Measurements from ENCODE around the gene CSNK2B. TPM values are rescaled to one million over a fixed set of nuclear protein-coding genes. Genes with fewer than 3 reads are reported as not detected.
"Not testable (repeated sequence)": the region's sequence is repeated elsewhere in the genome, so short reads cannot be mapped to it uniquely, and the experiment has no call there.

CSNK2B gene
- total RNA-seq, 1 donor from 2014 or later, result 36.6 TPM

GRCh38 chr6:31687860-31688693, 22.2 kb downstream of the CSNK2B start:
- DNase-seq (ENCODE audit: low spot score), result no peak

DNA sequence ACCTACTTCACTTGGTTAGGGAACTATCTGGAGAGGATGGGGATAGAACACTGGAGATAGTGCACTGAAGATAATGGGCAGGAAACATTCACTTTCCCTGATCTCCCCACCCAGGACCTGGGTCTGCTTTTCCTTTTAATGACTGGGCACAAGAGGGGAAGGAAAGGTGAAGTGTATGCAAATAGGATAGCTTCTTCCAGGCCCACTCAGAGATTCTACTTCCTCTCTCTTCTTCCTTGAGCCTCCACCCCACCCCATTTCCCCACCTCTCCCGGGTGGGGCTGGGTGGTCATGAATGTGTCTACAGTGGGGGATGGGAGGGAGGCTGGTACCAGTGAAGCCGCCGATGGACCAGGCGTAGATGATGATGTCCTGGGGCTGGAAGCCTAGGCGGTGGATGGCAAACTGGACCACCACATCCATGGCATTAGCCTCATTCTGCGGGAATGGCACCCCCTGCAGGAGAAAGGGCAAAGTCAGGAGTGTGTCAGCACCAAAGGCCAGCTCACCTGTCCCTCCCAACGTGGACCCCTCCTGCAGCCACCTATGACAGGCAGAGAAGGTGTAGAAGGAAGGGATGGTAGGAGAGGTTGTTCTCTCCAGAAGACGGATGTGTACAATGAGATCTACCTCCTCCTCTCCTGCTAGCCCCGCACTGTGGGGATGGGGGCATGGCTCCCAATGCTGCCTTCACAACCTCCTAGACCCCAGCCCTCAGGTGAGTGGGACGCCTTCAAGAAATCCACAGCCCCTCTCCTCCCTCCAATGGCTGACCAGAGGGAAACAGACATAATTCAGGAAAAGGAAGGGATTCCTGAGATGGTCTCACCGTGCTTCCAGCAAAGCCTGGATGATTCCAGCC, 23.6 kb downstream of the CSNK2B start:
- DNase-seq (ENCODE audit: low spot score), result no peak

DNA sequence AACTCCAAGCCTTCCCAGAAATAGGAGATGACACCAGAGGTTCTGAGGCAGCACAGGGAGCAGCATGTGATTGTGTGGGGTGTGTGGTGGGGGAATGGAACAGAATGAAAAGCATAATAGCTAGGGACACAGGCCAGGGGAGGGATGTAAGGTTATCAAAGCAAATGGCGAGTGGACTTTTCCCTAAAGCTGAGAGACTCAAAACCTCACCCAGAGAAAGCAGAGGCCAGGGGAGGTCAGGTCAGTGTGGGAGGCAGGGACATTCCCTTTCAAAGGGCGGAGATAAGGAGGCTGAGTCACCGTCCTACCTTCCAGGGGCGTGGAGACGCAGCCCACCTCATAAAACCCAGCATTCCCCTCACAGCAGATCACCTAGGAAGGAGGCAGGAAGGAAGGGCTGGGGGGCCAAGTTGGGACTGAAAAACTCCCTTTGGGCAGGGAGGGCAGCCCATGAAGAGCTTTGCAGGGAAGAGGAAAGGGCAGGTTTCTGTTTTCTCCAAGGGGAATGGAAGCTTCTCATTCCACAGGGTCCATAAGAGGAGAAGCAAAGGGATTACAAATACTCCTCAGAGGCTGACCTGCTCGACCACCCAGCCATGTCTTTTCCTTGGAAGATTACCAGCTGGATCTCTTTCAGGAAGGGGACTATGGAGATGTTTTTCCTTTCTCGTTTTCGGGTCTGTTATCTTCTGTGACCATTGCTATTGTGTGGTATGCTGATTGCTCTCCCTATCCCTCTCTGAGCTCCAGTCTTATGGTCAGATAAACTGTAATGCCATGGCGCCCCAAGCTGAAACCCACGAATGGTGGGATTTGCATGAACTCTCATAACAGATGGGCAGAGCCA, 24.6 kb downstream of the CSNK2B start:
- no peak for DNase-seq (ENCODE audit: low spot score)

DNA sequence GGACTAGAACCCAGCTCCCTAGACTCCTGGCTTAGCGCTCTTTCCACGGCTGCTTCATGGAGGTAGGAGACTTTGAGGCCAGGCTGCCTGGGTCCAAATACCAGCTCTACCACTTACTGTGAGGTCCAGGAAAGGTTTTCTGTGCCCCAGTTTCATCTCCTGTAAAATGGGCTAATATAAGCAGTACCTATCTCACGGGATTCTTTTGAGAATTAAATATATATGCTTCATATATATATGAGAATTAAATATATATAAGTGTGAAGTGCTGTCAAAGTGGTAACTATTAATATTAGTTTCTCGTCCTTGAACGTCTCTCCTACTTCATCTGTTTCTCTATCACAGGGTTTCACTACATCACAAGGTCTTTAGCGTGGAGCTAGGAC, 25.2 kb downstream of the CSNK2B start:
- DNase-seq (ENCODE audit: low spot score), result no peak

DNA sequence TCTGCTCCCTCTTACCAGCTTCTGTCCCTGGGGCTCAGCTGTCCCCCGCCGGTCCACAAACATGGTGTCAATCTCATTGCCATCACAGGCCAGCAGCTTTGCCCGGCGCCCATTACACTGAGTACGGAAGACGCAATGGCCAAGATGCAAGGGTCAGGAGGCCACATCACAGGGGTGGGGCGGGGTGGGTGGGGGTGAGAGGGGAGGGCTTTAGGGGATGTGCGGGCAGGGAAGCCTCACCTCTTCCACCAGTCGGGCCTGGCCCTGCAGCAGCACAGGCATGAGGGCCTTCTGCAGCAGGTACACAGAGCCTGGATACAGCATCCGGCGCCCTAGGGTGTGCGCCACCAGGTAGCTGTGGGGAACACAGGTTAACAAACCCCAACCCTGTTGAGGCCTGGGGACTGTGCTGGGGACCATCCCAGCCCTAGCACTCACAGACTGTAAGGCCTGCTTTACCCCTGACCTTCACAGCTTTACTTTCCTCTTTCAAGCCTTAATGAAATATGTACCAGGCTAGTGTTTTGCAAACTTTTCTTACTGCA, 25.8 kb downstream of the CSNK2B start:
- DNase-seq (ENCODE audit: low spot score), result no peak

DNA sequence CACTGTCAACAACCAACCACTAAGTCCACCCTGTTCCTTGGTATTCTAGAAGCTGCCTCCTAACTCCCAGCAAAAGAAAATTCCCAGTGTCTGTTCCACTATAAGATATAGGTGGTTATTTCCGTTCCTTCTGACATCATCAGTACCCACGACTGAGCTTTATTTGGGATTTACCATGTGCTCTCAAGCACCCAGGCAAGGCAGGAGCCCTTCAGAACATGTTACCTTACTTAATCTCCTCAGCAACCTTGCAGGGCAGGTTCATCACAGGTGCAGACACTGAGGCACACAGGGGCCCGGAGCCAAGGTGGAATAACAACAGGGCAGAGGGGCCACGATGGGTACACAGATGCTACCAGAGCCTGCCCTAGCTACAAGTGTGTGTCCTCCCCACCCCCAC, 26.5 kb downstream of the CSNK2B start:
- no peak for DNase-seq (ENCODE audit: low spot score)

DNA sequence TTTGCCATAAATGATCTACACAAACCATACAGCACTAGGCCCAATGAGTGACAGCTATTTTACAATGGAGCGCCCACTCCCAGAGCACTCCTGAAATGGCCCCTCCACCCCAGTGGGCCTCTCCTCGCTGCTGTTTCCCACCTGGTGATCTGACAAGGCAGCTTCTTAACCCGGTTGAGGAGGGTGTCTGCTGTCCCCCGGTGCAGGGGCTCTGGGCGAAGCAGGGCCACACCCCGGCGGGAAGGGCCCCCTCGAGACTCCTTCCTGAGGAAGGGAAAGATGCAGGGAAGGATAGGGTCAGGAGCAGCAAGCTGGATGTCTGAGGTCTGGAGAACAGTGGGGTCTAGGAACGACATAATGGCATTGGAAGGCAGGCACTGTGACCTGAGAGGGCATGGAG, 27.0 kb downstream of the CSNK2B start:
- no peak for DNase-seq (ENCODE audit: low spot score)

DNA sequence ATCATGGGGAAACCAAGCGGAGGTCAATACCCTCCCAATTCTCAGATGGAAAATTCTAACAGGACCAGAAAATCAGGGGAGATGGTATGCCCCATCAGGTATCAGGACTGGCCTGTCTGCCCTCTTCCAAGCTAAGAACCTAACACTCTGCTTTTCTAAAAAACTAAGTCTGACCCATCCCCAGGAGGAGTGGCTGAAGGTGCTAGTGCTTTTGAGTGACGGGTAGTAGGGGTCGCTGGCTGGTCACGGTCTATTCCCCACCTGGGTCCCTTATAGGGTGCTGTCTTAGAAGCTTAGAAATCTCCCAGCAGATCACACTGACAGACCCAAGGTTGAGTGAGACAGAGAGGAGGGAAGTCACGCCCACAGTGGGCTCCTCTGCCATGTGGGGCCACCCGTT, 27.7 kb downstream of the CSNK2B start:
- DNase-seq (ENCODE audit: low spot score), result no peak

- DNase-seq (ENCODE audit: low spot score), result no peak
Observed at GRCh38 chr6:31697555-31697954, 31.7 kb downstream of the CSNK2B start.

DNA sequence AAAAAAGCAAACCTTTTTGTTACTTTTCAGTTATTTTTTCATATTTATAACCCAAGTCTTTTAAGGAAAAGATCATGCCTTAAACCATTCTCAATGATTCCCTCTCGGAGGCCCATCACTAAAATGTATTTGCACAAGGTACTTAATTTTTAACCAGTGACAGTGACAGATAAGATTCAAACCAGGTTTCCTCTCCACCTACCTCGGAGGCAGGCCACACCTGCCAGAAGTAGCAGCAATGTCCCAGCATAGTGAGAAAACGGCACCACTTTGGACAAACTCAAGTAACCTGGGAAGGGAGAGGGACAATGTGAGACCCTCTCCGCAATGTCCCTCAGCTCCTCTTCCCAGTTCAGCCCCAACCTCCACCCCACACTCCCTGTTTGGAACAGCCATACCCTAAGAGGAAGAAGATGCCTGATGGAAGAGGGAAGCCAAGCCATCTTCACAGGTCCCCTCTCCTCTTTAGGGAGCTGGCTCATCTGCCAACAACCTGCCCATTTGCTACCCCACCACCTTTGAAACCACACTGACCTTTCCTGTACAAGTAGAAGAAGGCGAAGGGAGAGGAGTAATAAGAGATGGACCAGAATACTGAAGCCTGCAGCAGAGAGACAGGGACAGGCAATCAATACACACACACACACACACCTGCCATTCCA, 35.0 kb downstream of the CSNK2B start:
- no peak for DNase-seq (ENCODE audit: low spot score)

DNA sequence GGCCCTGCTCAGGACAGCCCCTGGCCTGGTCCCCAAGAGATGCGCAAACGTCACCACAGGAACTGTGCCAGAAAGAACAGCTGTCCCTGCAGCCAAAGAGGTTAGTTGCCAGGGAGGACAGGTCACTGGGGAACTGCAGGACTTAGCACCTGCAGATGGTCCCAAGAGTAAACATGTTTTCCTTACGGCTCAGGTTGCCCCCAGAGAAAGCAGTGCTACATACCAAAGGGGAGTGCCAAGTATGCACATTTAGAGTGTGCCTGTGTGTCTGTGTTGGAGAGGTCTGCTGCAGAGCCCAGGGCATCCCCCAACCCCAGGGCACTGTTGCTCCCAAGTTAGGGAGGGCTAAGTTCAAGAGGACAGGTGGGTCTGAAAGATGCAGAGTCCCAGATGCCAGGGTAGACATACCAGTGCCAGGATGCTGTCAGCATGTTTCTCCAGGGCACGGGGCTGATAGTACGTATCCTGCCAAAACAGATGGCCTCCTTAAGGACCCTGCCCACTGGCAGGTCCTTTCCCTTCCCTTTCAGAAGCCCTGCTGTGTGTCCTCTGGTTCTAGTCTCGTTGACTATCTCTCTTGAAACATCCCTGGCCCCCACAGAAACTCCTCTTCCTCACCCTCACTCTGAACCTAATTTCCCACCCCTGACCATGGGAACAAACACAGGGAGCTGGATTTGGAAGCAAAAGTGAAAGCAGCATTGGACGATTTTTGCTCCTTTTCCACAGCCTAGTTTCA, 36.0 kb downstream of the CSNK2B start:
- no peak for DNase-seq (ENCODE audit: low spot score)

- DNase-seq (ENCODE audit: low spot score), result no peak
Observed at GRCh38 chr6:31702405-31702818, 36.5 kb downstream of the CSNK2B start.

- peak; percentile 99 for DNase-seq (ENCODE audit: low spot score)
Observed at GRCh38 chr6:31702819-31703716, 37.2 kb downstream of the CSNK2B start, which contains the start of gene ABHD16A. Gene ABHD16A (minus strand): TSS chr6:31703324. CDS start chr6:31703281, 43 bp downstream.

- no peak for DNase-seq (ENCODE audit: low spot score)
Observed at GRCh38 chr6:31705931-31706330, 40.1 kb downstream of the CSNK2B start.

DNA sequence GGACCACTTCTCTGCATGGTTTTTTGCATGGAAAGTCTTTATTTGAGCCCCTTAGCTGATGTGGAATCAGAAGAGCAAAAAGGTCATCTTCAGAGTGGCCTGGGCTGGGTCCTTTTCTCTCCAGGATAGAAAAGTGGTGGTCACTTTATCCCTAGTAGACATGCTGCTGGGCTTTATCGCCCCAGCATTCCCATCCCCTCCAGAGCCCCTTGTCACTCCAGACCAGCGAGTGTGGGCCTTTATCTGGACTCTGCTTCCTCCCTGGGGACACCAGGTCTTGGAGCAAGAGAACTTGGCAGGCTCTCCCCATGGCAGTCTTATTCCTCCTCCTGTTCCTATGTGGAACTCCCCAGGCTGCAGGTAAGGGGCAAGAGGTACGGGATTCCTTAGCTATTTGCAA, 40.7 kb downstream of the CSNK2B start, which contains the start of gene LY6G6F:
Gene LY6G6F (plus strand): TSS at position 268 of the 400 bp plus-strand sequence. CDS start 41 bp downstream, at position 309.
- DNase-seq (ENCODE audit: low spot score), result no peak

DNA sequence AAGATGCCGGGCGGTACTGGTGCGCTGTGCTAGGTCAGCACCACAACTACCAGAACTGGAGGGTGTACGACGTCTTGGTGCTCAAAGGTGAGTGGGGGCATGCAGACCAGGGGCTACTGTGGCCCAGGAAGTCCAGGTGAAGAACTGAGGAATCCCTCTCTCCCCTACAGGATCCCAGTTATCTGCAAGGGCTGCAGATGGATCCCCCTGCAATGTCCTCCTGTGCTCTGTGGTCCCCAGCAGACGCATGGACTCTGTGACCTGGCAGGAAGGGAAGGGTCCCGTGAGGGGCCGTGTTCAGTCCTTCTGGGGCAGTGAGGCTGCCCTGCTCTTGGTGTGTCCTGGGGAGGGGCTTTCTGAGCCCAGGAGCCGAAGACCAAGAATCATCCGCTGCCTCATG, 41.8 kb downstream of the CSNK2B start:
- no peak for DNase-seq (ENCODE audit: low spot score)

DNA sequence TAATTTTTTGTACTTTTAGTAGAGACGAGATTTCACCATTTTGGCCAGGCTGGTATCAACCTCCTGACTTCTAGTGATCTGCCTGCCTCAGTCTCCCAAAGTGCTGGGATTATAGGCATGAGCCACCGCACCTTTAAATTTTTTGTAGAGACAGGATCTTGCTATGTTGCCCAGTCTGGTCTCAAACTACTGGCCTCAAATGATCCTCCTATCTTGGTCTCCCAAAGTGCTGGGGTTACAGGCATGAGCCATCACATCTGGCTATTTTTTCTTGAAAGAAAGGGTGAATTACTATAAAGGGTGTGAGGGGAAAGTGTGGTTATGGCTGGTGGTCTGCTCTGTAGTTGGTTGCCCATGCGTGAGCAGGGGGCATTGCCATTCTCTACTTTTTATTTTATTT, 42.3 kb downstream of the CSNK2B start:
- DNase-seq (ENCODE audit: low spot score), result no peak

DNA sequence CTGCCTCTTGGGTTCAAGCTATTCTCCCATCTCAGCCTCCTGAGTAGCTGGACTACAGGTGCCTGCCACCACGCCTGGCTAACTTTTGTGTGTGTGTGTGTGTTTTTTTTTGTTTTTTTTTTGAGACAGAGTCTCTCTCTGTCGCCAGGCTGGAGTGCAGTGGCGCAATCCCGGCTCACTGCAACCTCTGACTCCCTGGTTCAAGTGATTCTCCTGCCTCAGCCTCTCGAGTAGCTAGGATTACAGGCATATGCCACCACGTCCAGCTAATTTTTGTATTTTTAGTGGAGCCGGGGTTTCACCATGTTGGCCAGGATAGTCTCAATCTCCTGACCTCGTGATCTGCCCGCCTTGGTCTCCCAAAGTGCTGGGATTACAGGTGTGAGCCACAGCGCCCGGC, 43.3 kb downstream of the CSNK2B start:
- DNase-seq (ENCODE audit: low spot score), result not testable (repeated sequence)

Measured in umbilical cord (tissue), 2 donors.